Nephron progenitor cell (in vitro differentiated cells): ENCODE measurements around the gene MTURN.

Experiments
- DNase-seq: peaks from one replicate; pipeline ENCODE4 v3.0.0; 2021
- H3K27ac Mint-ChIP-seq: 2 replicates; pipeline ENCODE4 v1.8.0; 2021; ENCODE audit warnings: mild to moderate bottlenecking, moderate library complexity, mixed read lengths
- H3K27me3 Mint-ChIP-seq: 2 replicates; pipeline ENCODE4 v1.8.0; 2021; ENCODE audit warnings: mild to moderate bottlenecking, low read depth, mixed read lengths; ENCODE audit not compliant: poor library complexity
- H3K36me3 Mint-ChIP-seq: 2 replicates; pipeline ENCODE4 v1.8.0; 2021; ENCODE audit warnings: low read depth, mixed read lengths
- H3K4me1 Mint-ChIP-seq: 2 replicates; pipeline ENCODE4 v1.8.0; 2021; ENCODE audit warnings: mixed read lengths
- H3K4me3 Mint-ChIP-seq: 2 replicates; pipeline ENCODE4 v1.8.0; 2021; ENCODE audit warnings: mild to moderate bottlenecking, moderate library complexity, mixed read lengths
- H3K9me3 Mint-ChIP-seq: 2 replicates; pipeline ENCODE4 v1.8.0; 2021; ENCODE audit warnings: mild to moderate bottlenecking, moderate library complexity, mixed read lengths
- CTCF ChIP-seq: fragments of 200-600 bp; sonication (generic); IDR thresholded peaks from 2 replicates; pipeline ENCODE4 v1.5.0; 2021; ENCODE audit warnings: antibody characterized with exemption

Gene MTURN

GRCh38 chr7:30201161-30201666 is 66.4 kb downstream of the MTURN start:
- no peak overlapping the region for H3K27ac Mint-ChIP-seq
- peaks cover 3% of the 10 kb centered on the region for H3K27me3 Mint-ChIP-seq
- no peak for DNase-seq
- no peak overlapping the region for H3K4me3 Mint-ChIP-seq
- peaks cover 11% of the 10 kb centered on the region for H3K4me1 Mint-ChIP-seq
- peaks cover 31% of the 10 kb centered on the region for H3K9me3 Mint-ChIP-seq
- peaks cover 9% of the 10 kb centered on the region for H3K36me3 Mint-ChIP-seq
- no peak for TF ChIP-seq CTCF

GRCh38 chr7:30201921-30202320 is 67.1 kb downstream of the MTURN start:
- TF ChIP-seq CTCF, result no peak
- peaks cover 11% of the 10 kb centered on the region for H3K4me1 Mint-ChIP-seq
- H3K4me3 Mint-ChIP-seq, result no peak overlapping the region
- peaks cover 24% of the 10 kb centered on the region for H3K9me3 Mint-ChIP-seq
- H3K27ac Mint-ChIP-seq, result no peak overlapping the region
- peaks cover 3% of the 10 kb centered on the region for H3K36me3 Mint-ChIP-seq
- no peak for DNase-seq
- peaks cover 4% of the 10 kb centered on the region for H3K27me3 Mint-ChIP-seq

GRCh38 chr7:30202671-30203070 is 67.9 kb downstream of the MTURN start:
- H3K4me3 Mint-ChIP-seq, result no peak overlapping the region
- peaks cover 11% of the 10 kb centered on the region for H3K4me1 Mint-ChIP-seq

GRCh38 chr7:30206491-30206890 is 71.7 kb downstream of the MTURN start:
- H3K4me1 Mint-ChIP-seq, result peaks cover 11% of the 10 kb centered on the region
- H3K9me3 Mint-ChIP-seq, result no peaks in the 10 kb centered on the region
- no peak for DNase-seq
- no peak overlapping the region for H3K27ac Mint-ChIP-seq
- peaks cover 7% of the 10 kb centered on the region for H3K27me3 Mint-ChIP-seq
- no peaks in the 10 kb centered on the region for H3K36me3 Mint-ChIP-seq
- no peak for TF ChIP-seq CTCF
- no peak overlapping the region for H3K4me3 Mint-ChIP-seq

More at GRCh38 chr7:30202671-30203070, 67.9 kb downstream of the MTURN start:
- Mint-ChIP-seq H3K27ac (no peak overlapping the region), H3K36me3 (no peaks in the 10 kb centered on the region), H3K27me3 (peaks cover 6% of the 10 kb centered on the region), H3K9me3 (peaks cover 16% of the 10 kb centered on the region)
- TF ChIP-seq CTCF, result no peak
- DNase-seq, result no peak

GRCh38 chr7:30206942-30207341 is 72.2 kb downstream of the MTURN start:
- H3K27me3 Mint-ChIP-seq, result peaks cover 7% of the 10 kb centered on the region
- no peak overlapping the region for H3K4me3 Mint-ChIP-seq
- no peak for DNase-seq
- H3K27ac Mint-ChIP-seq, result no peak overlapping the region
- H3K36me3 Mint-ChIP-seq, result no peaks in the 10 kb centered on the region
- peaks cover 11% of the 10 kb centered on the region for H3K4me1 Mint-ChIP-seq
- H3K9me3 Mint-ChIP-seq, result no peaks in the 10 kb centered on the region
- TF ChIP-seq CTCF, result no peak

- Mint-ChIP-seq H3K4me3 (no peak overlapping the region), H3K36me3 (no peaks in the 10 kb centered on the region), H3K27ac (no peak overlapping the region), H3K4me1 (peaks cover 9% of the 10 kb centered on the region), H3K9me3 (no peaks in the 10 kb centered on the region), H3K27me3 (peaks cover 7% of the 10 kb centered on the region)
- no peak for DNase-seq
- TF ChIP-seq CTCF, result no peak
Measured at GRCh38 chr7:30207376-30207775, 72.6 kb downstream of the MTURN start.
